ENCODE measurements around the gene UBE4B. TPM values are rescaled to one million over a fixed set of nuclear protein-coding genes. Genes with fewer than 3 reads are reported as not detected.

UBE4B gene
- total RNA-seq, 1 experiment from 2014 or later = 44.7 TPM

DNA sequence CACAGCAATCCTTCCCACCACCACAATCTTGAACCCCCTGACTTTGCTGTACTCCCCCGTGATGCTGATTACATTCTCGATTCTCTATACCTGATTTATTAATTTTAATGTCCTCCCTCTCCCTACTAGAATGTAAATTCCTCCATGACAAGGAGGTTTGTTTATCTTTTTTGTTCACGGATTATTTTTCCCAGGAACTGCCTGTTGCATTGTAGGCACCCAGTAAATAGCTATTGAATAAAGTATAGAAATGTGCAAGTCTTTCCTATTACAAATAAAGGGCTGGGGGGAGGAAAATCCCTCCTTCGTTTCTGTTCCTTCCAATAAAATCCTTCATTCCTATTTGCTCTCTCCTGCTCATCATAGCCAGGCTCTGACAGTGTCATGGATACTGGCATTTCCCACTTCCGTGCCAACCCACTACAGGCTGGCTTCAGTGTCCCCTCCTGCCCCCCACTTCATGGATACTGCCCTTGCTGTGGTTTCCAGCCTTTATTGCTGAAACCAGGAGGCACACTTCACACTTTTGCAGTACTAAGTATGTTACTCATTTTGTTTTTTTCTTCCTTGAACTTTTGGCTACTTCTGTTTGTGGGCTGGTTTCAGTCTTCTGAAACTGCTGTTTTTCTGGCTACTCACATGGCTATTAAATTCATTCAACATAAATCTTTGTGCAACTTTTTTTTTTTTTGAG lies 185.1 kb downstream of the UBE4B start:
- no peaks in the 10 kb centered on the region for H3K9me3 ChIP-seq (ENCODE audit: control insufficient read depth in 1 of 2, insufficient read depth in 1 of 2, low read depth in 1 of 2, low read length in 2 of 2)
- CTCF ChIA-PET = interaction anchor here (3.0 kb wide), 1 partner anchor 8 kb away, joined by 19 read pairs; the partner anchor contains the start of gene KIF1B
- H3K4me3 ChIP-seq (replicated peaks in 1 of 2; ENCODE audit: low read depth in 1 of 2, low read length in 2 of 2) = no peak overlapping the region
- ATAC-seq (no peak), DNase-seq (ENCODE audit: low read depth, low spot score) (no peak)
- peaks cover 0 to 7% of the 10 kb centered on the region in 2 experiments; a peak in 1 of 4 replicates for H3K4me1 ChIP-seq (ENCODE audit: control insufficient read depth in 1 of 2, insufficient read depth in 2 of 2, low read length in 2 of 2)
- H3K4me2 ChIP-seq (ENCODE audit: low read length) = no peak overlapping the region
- no peaks in the 10 kb centered on the region for H3K9me2 ChIP-seq (ENCODE audit: insufficient read depth)
- TF ChIP-seq EZH2phosphoT487 (IDR thresholded peaks at IDR 0.05; ENCODE audit: borderline replicate concordance) (no peak), POLR2A (IDR thresholded peaks at IDR 0.05; ENCODE audit: borderline replicate concordance, extremely low read depth, insufficient read depth, insufficient read length) (no peak), JUND (IDR thresholded peaks at IDR 0.05) (no peak), SIN3A (IDR thresholded peaks at IDR 0.05; ENCODE audit: low read depth) (no peak), EGR1 (IDR thresholded peaks at IDR 0.05; ENCODE audit: low read depth) (no peak), ZNF274 (IDR thresholded peaks at IDR 0.05; ENCODE audit: low read depth, low read length) (no peak), SP1 (IDR thresholded peaks at IDR 0.05; ENCODE audit: low read depth) (no peak), POLR2AphosphoS5 (IDR thresholded peaks at IDR 0.05; ENCODE audit: low read depth, low read length) (no peak), CEBPB (IDR thresholded peaks at IDR 0.05; ENCODE audit: low read depth) (no peak), YY1 (IDR thresholded peaks at IDR 0.05; ENCODE audit: extremely low read depth, insufficient replicate concordance, low read depth, low read length) (no peak), ELF1 (IDR thresholded peaks at IDR 0.05; ENCODE audit: borderline replicate concordance, low read depth) (no peak)
- TF ChIP-seq, protein P1, sequence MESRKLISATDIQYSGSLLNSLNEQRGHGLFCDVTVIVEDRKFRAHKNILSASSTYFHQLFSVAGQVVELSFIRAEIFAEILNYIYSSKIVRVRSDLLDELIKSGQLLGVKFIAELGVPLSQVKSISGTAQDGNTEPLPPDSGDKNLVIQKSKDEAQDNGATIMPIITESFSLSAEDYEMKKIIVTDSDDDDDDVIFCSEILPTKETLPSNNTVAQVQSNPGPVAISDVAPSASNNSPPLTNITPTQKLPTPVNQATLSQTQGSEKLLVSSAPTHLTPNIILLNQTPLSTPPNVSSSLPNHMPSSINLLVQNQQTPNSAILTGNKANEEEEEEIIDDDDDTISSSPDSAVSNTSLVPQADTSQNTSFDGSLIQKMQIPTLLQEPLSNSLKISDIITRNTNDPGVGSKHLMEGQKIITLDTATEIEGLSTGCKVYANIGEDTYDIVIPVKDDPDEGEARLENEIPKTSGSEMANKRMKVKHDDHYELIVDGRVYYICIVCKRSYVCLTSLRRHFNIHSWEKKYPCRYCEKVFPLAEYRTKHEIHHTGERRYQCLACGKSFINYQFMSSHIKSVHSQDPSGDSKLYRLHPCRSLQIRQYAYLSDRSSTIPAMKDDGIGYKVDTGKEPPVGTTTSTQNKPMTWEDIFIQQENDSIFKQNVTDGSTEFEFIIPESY (IDR thresholded peaks at IDR 0.05; ENCODE audit: extremely low read depth, insufficient replicate concordance, low read length) = no peak
- TF ChIP-seq, protein P2, sequence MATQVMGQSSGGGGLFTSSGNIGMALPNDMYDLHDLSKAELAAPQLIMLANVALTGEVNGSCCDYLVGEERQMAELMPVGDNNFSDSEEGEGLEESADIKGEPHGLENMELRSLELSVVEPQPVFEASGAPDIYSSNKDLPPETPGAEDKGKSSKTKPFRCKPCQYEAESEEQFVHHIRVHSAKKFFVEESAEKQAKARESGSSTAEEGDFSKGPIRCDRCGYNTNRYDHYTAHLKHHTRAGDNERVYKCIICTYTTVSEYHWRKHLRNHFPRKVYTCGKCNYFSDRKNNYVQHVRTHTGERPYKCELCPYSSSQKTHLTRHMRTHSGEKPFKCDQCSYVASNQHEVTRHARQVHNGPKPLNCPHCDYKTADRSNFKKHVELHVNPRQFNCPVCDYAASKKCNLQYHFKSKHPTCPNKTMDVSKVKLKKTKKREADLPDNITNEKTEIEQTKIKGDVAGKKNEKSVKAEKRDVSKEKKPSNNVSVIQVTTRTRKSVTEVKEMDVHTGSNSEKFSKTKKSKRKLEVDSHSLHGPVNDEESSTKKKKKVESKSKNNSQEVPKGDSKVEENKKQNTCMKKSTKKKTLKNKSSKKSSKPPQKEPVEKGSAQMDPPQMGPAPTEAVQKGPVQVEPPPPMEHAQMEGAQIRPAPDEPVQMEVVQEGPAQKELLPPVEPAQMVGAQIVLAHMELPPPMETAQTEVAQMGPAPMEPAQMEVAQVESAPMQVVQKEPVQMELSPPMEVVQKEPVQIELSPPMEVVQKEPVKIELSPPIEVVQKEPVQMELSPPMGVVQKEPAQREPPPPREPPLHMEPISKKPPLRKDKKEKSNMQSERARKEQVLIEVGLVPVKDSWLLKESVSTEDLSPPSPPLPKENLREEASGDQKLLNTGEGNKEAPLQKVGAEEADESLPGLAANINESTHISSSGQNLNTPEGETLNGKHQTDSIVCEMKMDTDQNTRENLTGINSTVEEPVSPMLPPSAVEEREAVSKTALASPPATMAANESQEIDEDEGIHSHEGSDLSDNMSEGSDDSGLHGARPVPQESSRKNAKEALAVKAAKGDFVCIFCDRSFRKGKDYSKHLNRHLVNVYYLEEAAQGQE (IDR thresholded peaks at IDR 0.05; ENCODE audit: low read depth) = no peak
- TF ChIP-seq, protein P3, sequence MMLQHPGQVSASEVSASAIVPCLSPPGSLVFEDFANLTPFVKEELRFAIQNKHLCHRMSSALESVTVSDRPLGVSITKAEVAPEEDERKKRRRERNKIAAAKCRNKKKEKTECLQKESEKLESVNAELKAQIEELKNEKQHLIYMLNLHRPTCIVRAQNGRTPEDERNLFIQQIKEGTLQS (IDR thresholded peaks at IDR 0.05) = no peak
- no peak overlapping the region for H2AFZ ChIP-seq (ENCODE audit: low read depth, low read length, poor library complexity, severe bottlenecking)
- no peaks in the 10 kb centered on the region for H3K27me3 ChIP-seq (ENCODE audit: insufficient read depth, low read length)
- POLR2A ChIA-PET = no interaction called here
- RAD21 ChIA-PET (ENCODE audit: low non-redundant PET in 1 of 2, low total read pairs in 2 of 2, uncharacterized antibody in 2 of 2, unreplicated experiment in 2 of 2) = no interaction called here
- 0 out of 2 replicates have a peak, but pooled peaks cover 2% of the 10 kb centered on the region for H4K20me1 ChIP-seq (ENCODE audit: insufficient read depth)
- no peaks in the 10 kb centered on the region for H3K36me3 ChIP-seq (ENCODE audit: control insufficient read depth in 1 of 2, insufficient read depth in 2 of 2, low read length in 2 of 2)
- H3K79me2 ChIP-seq (ENCODE audit: insufficient read depth, low read length) = peaks cover 75% of the 10 kb centered on the region
- no peak overlapping the region for H3K9ac ChIP-seq (ENCODE audit: low read length)
- no peak overlapping the region for H3K27ac ChIP-seq (ENCODE audit: low read depth, low read length)
- intact Hi-C loops (cut with micrococcal nuclease) = loop anchor here (10.0 kb wide), 1 partner anchor 117 kb away; no protein-coding TSS in a partner anchor
- BruUV-seq (replicated peaks) = no TSS peak
